ENCODE results near the gene ULK3.
"Not testable (repeated sequence)": the region's sequence is repeated elsewhere in the genome, so short reads cannot be mapped to it uniquely, and the experiment has no call there.

The ULK3 gene

GRCh38 chr15:74842581-74843444, at the start of gene ULK3:
Gene ULK3 (minus strand): TSS chr15:74843156. CDS start chr15:74843105, 51 bp downstream.
- peak; percentile 91 for DNase-seq

GRCh38 chr15:74892313-74892712, 49.4 kb upstream of the ULK3 start:
- DNase-seq: no peak

GRCh38 chr15:74891469-74891868, 48.5 kb upstream of the ULK3 start:
- DNase-seq: no peak

- no peak for DNase-seq
These were observed 47.7 kb upstream of the ULK3 start for GRCh38 chr15:74890665-74890960.

GRCh38 chr15:74889883-74890664, 47.1 kb upstream of the ULK3 start, which contains the start of gene MPI:
Gene MPI (plus strand): TSS chr15:74890042. CDS start chr15:74890074, 32 bp downstream.
- DNase-seq: peak; percentile 67

GRCh38 chr15:74889390-74889882, 46.5 kb upstream of the ULK3 start:
- peak; percentile 8 for DNase-seq

GRCh38 chr15:74888716-74889115, 45.8 kb upstream of the ULK3 start:
- no peak for DNase-seq

- DNase-seq: not testable (repeated sequence)
These were observed 44.7 kb upstream of the ULK3 start for GRCh38 chr15:74887537-74888193.

- DNase-seq: no peak
These were observed 42.5 kb upstream of the ULK3 start for GRCh38 chr15:74885461-74885860.

GRCh38 chr15:74884428-74885223, 41.7 kb upstream of the ULK3 start:
- no peak for DNase-seq

- no peak for DNase-seq
These were observed 39.6 kb upstream of the ULK3 start for GRCh38 chr15:74882528-74882927.

- DNase-seq: no peak
These were observed 35.3 kb upstream of the ULK3 start for GRCh38 chr15:74878273-74878672.

- DNase-seq: no peak
These were observed 30.9 kb upstream of the ULK3 start for GRCh38 chr15:74873756-74874424.

GRCh38 chr15:74873036-74873755, 30.2 kb upstream of the ULK3 start, which contains the start of gene SCAMP2:
Gene SCAMP2 (minus strand): TSS chr15:74873365. CDS start chr15:74873255, 110 bp downstream.
- DNase-seq: peak; percentile 93

GRCh38 chr15:74872702-74873035, 29.7 kb upstream of the ULK3 start:
- no peak for DNase-seq

GRCh38 chr15:74870436-74871215, 27.7 kb upstream of the ULK3 start:
- DNase-seq: no peak

- peak; percentile 33 for DNase-seq
These were observed 26.9 kb upstream of the ULK3 start for GRCh38 chr15:74869726-74870407.

- no peak for DNase-seq
These were observed 26.4 kb upstream of the ULK3 start for GRCh38 chr15:74869372-74869725.

GRCh38 chr15:74868059-74868458, 25.1 kb upstream of the ULK3 start:
- no peak for DNase-seq
